Endothelial cell of umbilical vein (primary cell): ENCODE results near the gene SMCO4. TPM values are rescaled to one million over a fixed set of nuclear protein-coding genes. Genes with fewer than 3 reads are reported as not detected.

Experiments
- BruUV-seq: library from RNA; stranded (reverse); fragments of 400-500 nt; replicated peaks from 2 replicates; lab custom pipeline; 2021; lab: Mats Ljungman, UMichigan
- CTCF ChIA-PET: fragments of 300-600, 350-600 bp; sonication (Branson Sonifier 250); formaldehyde crosslinking; loops from one replicate; lab custom pipeline; 2021; ENCODE audit warnings: antibody characterized with exemption, inconsistent platforms; lab: Charles Lee
- POLR2A ChIA-PET: fragments of 300-600, 350-600 bp; sonication (Branson Sonifier 250); formaldehyde crosslinking; loops from one replicate; lab custom pipeline; 2021; ENCODE audit warnings: antibody characterized with exemption, inconsistent platforms; lab: Charles Lee
- DNase-seq: peaks from one replicate; pipeline ENCODE4 v3.0.0-alpha.2; 2011; ENCODE audit warnings: low read depth, low spot score
- FAIRE-seq: peaks from 2 replicates; lab custom pipeline; 2011; peaks lifted over from hg19 to GRCh38; lab: Jason Lieb, UNC
- H2AFZ ChIP-seq: 2 replicates; pipeline ENCODE4 v1.6.0; 2012; ENCODE audit warnings: low read depth, low read length, control low read depth, inconsistent platforms
- H3K27ac ChIP-seq: 2 replicates; pipeline ENCODE4 v1.5.1; 2011; ENCODE audit warnings: low read depth, mild to moderate bottlenecking, control low read depth, low read length, moderate library complexity; ENCODE audit not compliant: insufficient read depth
- H3K27me3 ChIP-seq, 2 experiments: 2 replicates each; pipeline versions ENCODE4 v1.6.0 to v1.6.1; 2011; ENCODE audit warnings: low read length in 2 of 2, mixed read lengths in 1 of 2; ENCODE audit not compliant: control insufficient read depth in 2 of 2, insufficient read depth in 2 of 2
- H3K36me3 ChIP-seq, 2 experiments: 2 replicates in 1 of 2; 3 replicates in 1 of 2; pipeline ENCODE4 v1.5.1; 2011; ENCODE audit warnings: low read length in 2 of 2, mild to moderate bottlenecking in 1 of 2, moderate library complexity in 1 of 2; ENCODE audit not compliant: control insufficient read depth in 2 of 2, insufficient read depth in 2 of 2; ENCODE audit errors: extremely low read depth in 1 of 2
- H3K4me1 ChIP-seq: 3 replicates; pipeline ENCODE4 v1.5.1; 2011; ENCODE audit warnings: mild to moderate bottlenecking, low read length; ENCODE audit not compliant: control insufficient read depth, insufficient read depth; ENCODE audit errors: extremely low read depth
- H3K4me2 ChIP-seq: 2 replicates; pipeline ENCODE4 v1.6.1; 2011; ENCODE audit warnings: low read length, control low read depth, mixed read lengths; ENCODE audit not compliant: insufficient read depth
- H3K4me3 ChIP-seq, 3 experiments: fragments of 200-600 bp in 1 of 3; sonication (generic), shearing (Covaris generic) in 1 of 3; replicated peaks in 1 of 3; 2 replicates each; pipeline ENCODE4 v1.5.1; 2011 to 2016; ENCODE audit warnings: control low read depth in 3 of 3, low read length in 3 of 3, mild to moderate bottlenecking in 2 of 3, inconsistent platforms in 1 of 3, low read depth in 1 of 3, moderate library complexity in 1 of 3; ENCODE audit not compliant: insufficient read depth in 1 of 3
- H3K79me2 ChIP-seq: 2 replicates; pipeline ENCODE4 v1.6.0; 2012; ENCODE audit warnings: low read length, inconsistent platforms; ENCODE audit not compliant: control insufficient read depth, insufficient read depth
- H3K9ac ChIP-seq: replicated peaks from 2 replicates; pipeline ENCODE3; 2011; ENCODE audit warnings: low read length, control low read depth; ENCODE audit not compliant: insufficient read depth; ENCODE audit errors: extremely low read depth
- H3K9me1 ChIP-seq: replicated peaks from 3 replicates; pipeline ENCODE4 v1.6.0; 2011; ENCODE audit warnings: mild to moderate bottlenecking, low read length; ENCODE audit not compliant: control insufficient read depth, insufficient read depth; ENCODE audit errors: extremely low read depth
- H3K9me3 ChIP-seq: replicated peaks from 2 replicates; pipeline ENCODE4 v1.5.1; 2012; ENCODE audit warnings: low read length, inconsistent platforms; ENCODE audit not compliant: control insufficient read depth, insufficient read depth
- H4K20me1 ChIP-seq: replicated peaks from 2 replicates; pipeline ENCODE3; 2011; ENCODE audit warnings: mild to moderate bottlenecking, low read length; ENCODE audit not compliant: control insufficient read depth, insufficient read depth; ENCODE audit errors: extremely low read depth
- CTCF ChIP-seq, 2 donors: IDR thresholded peaks; 1 replicate in 1 of 2; 2 replicates in 1 of 2; pipeline ENCODE4 v1.5.1; 2011; ENCODE audit warnings: low read length in 2 of 2, mild to moderate bottlenecking in 2 of 2, moderate library complexity in 2 of 2, control low read depth in 1 of 2, inconsistent platforms in 1 of 2, low read depth in 1 of 2; ENCODE audit not compliant: insufficient read depth in 1 of 2; ENCODE audit errors: extremely low read depth in 1 of 2
- EZH2 ChIP-seq: IDR thresholded peaks from 2 replicates; pipeline ENCODE4 v1.6.1; 2012; ENCODE audit warnings: borderline replicate concordance, low read depth, mild to moderate bottlenecking, moderate library complexity, low read length, inconsistent platforms; ENCODE audit not compliant: severe bottlenecking
- FOS ChIP-seq: IDR thresholded peaks from 2 replicates; pipeline ENCODE4 v1.6.1; 2011; ENCODE audit warnings: mild to moderate bottlenecking, low read length, moderate library complexity, borderline replicate concordance; ENCODE audit not compliant: insufficient read depth
- GATA2 ChIP-seq: IDR thresholded peaks from 2 replicates; pipeline ENCODE4 v1.7.0; 2011; ENCODE audit warnings: low read depth, mild to moderate bottlenecking, moderate library complexity, mixed read lengths, low read length; ENCODE audit not compliant: insufficient read length, insufficient read depth
- JUN ChIP-seq: IDR thresholded peaks from 2 replicates; pipeline ENCODE4 v1.6.1; 2011; ENCODE audit warnings: borderline replicate concordance, low read depth; ENCODE audit not compliant: insufficient read length, insufficient read depth
- MAX ChIP-seq: IDR thresholded peaks from 2 replicates; pipeline ENCODE4 v1.6.1; 2011; ENCODE audit not compliant: insufficient read depth, insufficient read length
- MYC ChIP-seq: IDR thresholded peaks from one replicate; pipeline ENCODE4 v1.6.1; 2011; ENCODE audit warnings: mild to moderate bottlenecking, low read depth, low read length
- POLR2A ChIP-seq: IDR thresholded peaks from 2 replicates; pipeline ENCODE4 v1.6.1; 2012; ENCODE audit warnings: low read depth, mild to moderate bottlenecking, control low read depth, low read length
- POLR2AphosphoS5 ChIP-seq: IDR thresholded peaks from 2 replicates; pipeline ENCODE4 v1.6.1; 2012; ENCODE audit warnings: low read depth, mild to moderate bottlenecking, control low read depth, low read length, moderate library complexity; ENCODE audit not compliant: insufficient read depth
- dilution Hi-C: fragments of 300-500 bp; cut with MboI; formaldehyde crosslinking; loops from one replicate; pipeline ENCODE4 v1.15.0; 2019; ENCODE audit warnings: low sequenced_read_pairs; ENCODE audit not compliant: extremely low pct_ligation_motif_present
- intact Hi-C: fragments of 100-400 bp; cut with micrococcal nuclease; formaldehyde crosslinking; loops from one replicate; pipeline ENCODE4 v1.10.0; 2022
- polyA plus RNA-seq, 4 experiments: library from polyadenylated mRNA; depleted of rRNA in 3 of 4; stranded (reverse) in 3 of 4; unstranded in 1 of 4; fragments of >200 nt; gene quantifications; 2 replicates each; pipeline versions ENCODE4 v1.2.1 to v1.2.3, GENCODE V29; 2011 to 2012; ENCODE audit warnings: missing spikeins in 1 of 4
- total RNA-seq: library from RNA; stranded (reverse); gene quantifications from 2 replicates; pipeline ENCODE4 v1.2.3, GENCODE V29; 2021

SMCO4 gene
- total and polyA plus RNA-seq, 2 donors (not counting 3 experiments of a cell fraction or from before 2014, with no cell fraction given) = 14.0 to 21.3 TPM

DNA sequence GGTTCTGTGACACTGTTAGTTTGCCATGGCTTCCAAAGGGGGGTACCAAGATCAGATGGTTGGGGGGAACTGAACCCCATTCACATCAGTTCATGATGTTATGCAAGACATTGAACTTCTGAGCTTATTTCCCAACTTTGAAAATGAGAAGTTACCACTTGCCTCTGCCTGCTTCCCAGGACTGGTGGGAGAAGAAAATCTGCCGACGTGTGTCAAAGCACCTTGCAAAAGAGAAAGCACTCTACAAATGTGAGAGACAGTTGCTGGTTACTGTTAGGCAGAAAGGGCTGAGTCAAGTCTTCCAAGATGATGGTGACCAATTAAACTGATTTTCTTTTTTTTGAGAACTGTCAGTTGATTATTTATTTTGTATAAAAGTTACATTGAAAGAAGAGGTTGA lies 45.6 kb downstream of the SMCO4 start:
- Histone ChIP-seq H3K79me2 (no peaks in the 10 kb centered on the region), H4K20me1 (no peaks in the 10 kb centered on the region), H3K9me1 (no peaks in the 10 kb centered on the region), H2AFZ (no peak overlapping the region), H3K27me3 (no peaks in the 10 kb centered on the region), H3K9ac (no peak overlapping the region), H3K4me3 (no peak overlapping the region), H3K9me3 (no peaks in the 10 kb centered on the region), H3K27ac (no peak overlapping the region), H3K36me3 (peaks cover 0 to 3% of the 10 kb centered on the region in 2 experiments), H3K4me2 (no peak overlapping the region), H3K4me1 (no peaks in the 10 kb centered on the region)
- BruUV-seq = no TSS peak
- POLR2A ChIA-PET = no interaction called here
- intact Hi-C loops (no loop called here), dilution Hi-C loops (no loop called here)
- FAIRE-seq (no peak), DNase-seq (no peak)
- TF ChIP-seq MYC = no peak
- TF ChIP-seq POLR2A = no peak
- TF ChIP-seq POLR2AphosphoS5 = no peak
- no peak for TF ChIP-seq FOS
- no peak for TF ChIP-seq EZH2
- CTCF ChIA-PET = no interaction called here

DNA sequence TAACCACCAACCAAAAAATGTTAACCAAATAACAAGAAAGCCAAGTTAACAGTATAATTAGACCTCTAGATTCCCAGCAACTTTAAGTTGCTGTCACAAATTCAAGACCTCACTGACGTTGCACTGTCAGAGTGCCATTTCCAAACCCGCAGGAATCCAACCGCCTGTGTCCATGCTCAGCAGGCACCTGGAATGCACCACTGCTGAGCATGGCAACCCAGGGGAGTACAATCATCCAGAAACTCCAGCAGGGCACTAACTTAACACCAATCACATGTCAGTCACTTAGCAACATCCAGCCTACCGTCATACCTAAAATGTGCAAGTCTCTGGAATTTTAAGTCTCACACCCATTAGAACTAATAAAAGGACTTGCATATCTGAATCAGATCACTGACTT lies 48.8 kb downstream of the SMCO4 start:
- Histone ChIP-seq H3K36me3 (peaks cover 0 to 3% of the 10 kb centered on the region in 2 experiments), H2AFZ (no peak overlapping the region), H3K9me1 (no peaks in the 10 kb centered on the region), H3K4me1 (no peaks in the 10 kb centered on the region), H3K4me2 (no peak overlapping the region), H3K9ac (no peak overlapping the region), H3K4me3 (no peak overlapping the region), H3K9me3 (no peaks in the 10 kb centered on the region), H4K20me1 (no peaks in the 10 kb centered on the region), H3K27me3 (no peaks in the 10 kb centered on the region), H3K27ac (no peak overlapping the region), H3K79me2 (no peaks in the 10 kb centered on the region)
- ChIA-PET CTCF (no interaction called here), POLR2A (no interaction called here)
- TF ChIP-seq EZH2 (no peak), JUN (no peak), MYC (no peak), POLR2AphosphoS5 (no peak), GATA2 (no peak), CTCF (IDR thresholded peaks at IDR 0.05; ENCODE audit: extremely low read depth in 1 of 2, insufficient read depth in 1 of 2, low read depth in 1 of 2, low read length in 2 of 2) (no peak), FOS (no peak), MAX (no peak), POLR2A (no peak)
- dilution Hi-C loops (no loop called here), intact Hi-C loops (no loop called here)
- DNase-seq (no peak), FAIRE-seq (no peak)
- BruUV-seq = no TSS peak
